HG02840 (cell line): ENCODE data around the gene ZNF804B.

ENCODE experiments used
- ATAC-seq: cut with Tn5 transposase; IDR thresholded peaks from one replicate; pipeline ENCODE4 v1.9.1; 2021; ENCODE audit warnings: mild to moderate bottlenecking, moderate library complexity, moderate number of reproducible peaks; ENCODE audit not compliant: unreplicated experiment, low FRiP score

ZNF804B gene

GRCh38 chr7:88759230-88760135 is at the start of gene ZNF804B:
TSS of gene ZNF804B (plus strand) at chr7:88759700. CDS start at chr7:88759977, 277 bp downstream.
- no peak for ATAC-seq

GRCh38 chr7:88735920-88736319 is 23.6 kb upstream of the ZNF804B start:
- ATAC-seq = no peak

GRCh38 chr7:88737632-88738031 is 21.9 kb upstream of the ZNF804B start:
- no peak for ATAC-seq

GRCh38 chr7:88746126-88746525 is 13.4 kb upstream of the ZNF804B start:
- ATAC-seq = no peak

GRCh38 chr7:88756802-88757201 is 2.7 kb upstream of the ZNF804B start:
- no peak for ATAC-seq

- ATAC-seq = no peak
Measured at GRCh38 chr7:88757371-88757770, 2.1 kb upstream of the ZNF804B start.

- no peak for ATAC-seq
Measured at GRCh38 chr7:88758381-88759229, 895 bp upstream of the ZNF804B start.

- no peak for ATAC-seq
Measured at GRCh38 chr7:88760136-88760515, 626 bp downstream of the ZNF804B start.

- no peak for ATAC-seq
Measured at GRCh38 chr7:88761779-88762178, 2.3 kb downstream of the ZNF804B start.

GRCh38 chr7:88771417-88771816 is 11.9 kb downstream of the ZNF804B start:
- no peak for ATAC-seq

GRCh38 chr7:88772776-88773175 is 13.3 kb downstream of the ZNF804B start:
- no peak for ATAC-seq

GRCh38 chr7:88775838-88776237 is 16.3 kb downstream of the ZNF804B start:
- ATAC-seq = no peak

GRCh38 chr7:88787777-88788176 is 28.3 kb downstream of the ZNF804B start:
- no peak for ATAC-seq

GRCh38 chr7:88789480-88790064 is 30.1 kb downstream of the ZNF804B start:
- ATAC-seq = no peak

- ATAC-seq = no peak
Measured at GRCh38 chr7:88791891-88792290, 32.4 kb downstream of the ZNF804B start.

GRCh38 chr7:88792361-88792760 is 32.9 kb downstream of the ZNF804B start:
- ATAC-seq = no peak

- no peak for ATAC-seq
Measured at GRCh38 chr7:88795553-88795952, 36.1 kb downstream of the ZNF804B start, which contains the start of gene TEX47. TSS of gene TEX47 (minus strand) at chr7:88795737. CDS start at chr7:88794942, 795 bp downstream.

- no peak for ATAC-seq
Measured at GRCh38 chr7:88801046-88801445, 41.5 kb downstream of the ZNF804B start.

GRCh38 chr7:88806280-88807037 is 47.0 kb downstream of the ZNF804B start:
- ATAC-seq = no peak

- ATAC-seq = no peak
Measured at GRCh38 chr7:88818552-88818951, 59.1 kb downstream of the ZNF804B start.
